Measurements from ENCODE around the gene MAMDC2. TPM values are rescaled to one million over a fixed set of nuclear protein-coding genes. Genes with fewer than 3 reads are reported as not detected.
A peak's percentile ranks its signal among the peaks of the same experiment; 100 is the strongest.

MAMDC2 gene
- total RNA-seq, 1 donor from 2014 or later = 211 TPM

- H3K27ac ChIP-seq (ENCODE audit: low read depth, low read length) = peak overlapping the region; percentile 97
- Mint-ChIP-seq H3K27me3 (ENCODE audit: low read depth, unreplicated experiment) (no peaks in the 10 kb centered on the region), H3K4me3 (ENCODE audit: unreplicated experiment) (peak overlapping the region; percentile 88), H3K9me3 (ENCODE audit: unreplicated experiment) (peaks cover 1% of the 10 kb centered on the region), H3K36me3 (ENCODE audit: low read depth, unreplicated experiment) (peaks cover 11% of the 10 kb centered on the region), H3K27ac (ENCODE audit: unreplicated experiment) (peak overlapping the region; percentile 99), H3K4me1 (ENCODE audit: low read depth, unreplicated experiment) (peaks cover 51% of the 10 kb centered on the region)
- H3K4me3 ChIP-seq (ENCODE audit: insufficient read depth, low read depth, low read length) = peak overlapping the region; percentile 65
- H3K36me3 ChIP-seq (ENCODE audit: insufficient read depth, low read length) = peaks cover 13% of the 10 kb centered on the region
- H3K4me2 ChIP-seq (ENCODE audit: low read length) = peak overlapping the region; percentile 94
- H2AFZ ChIP-seq (ENCODE audit: low read depth, low read length) = peak overlapping the region; percentile 65
- H3K79me2 ChIP-seq (ENCODE audit: insufficient read depth, low read length) = peaks cover 65% of the 10 kb centered on the region
- DNase-seq (ENCODE audit: low read depth) (peak; percentile 57), FAIRE-seq (peak; percentile 17)
- TF ChIP-seq CTCF (IDR thresholded peaks at IDR 0.05; ENCODE audit: insufficient read depth, low read depth, low read length) (no peak), EZH2 (IDR thresholded peaks at IDR 0.05; ENCODE audit: insufficient read depth, low read length) (no peak)
- no peaks in the 10 kb centered on the region for H3K27me3 ChIP-seq (ENCODE audit: insufficient read depth, low read length)
- H3K9ac ChIP-seq (ENCODE audit: low read length) = peak overlapping the region; percentile 99
- peaks cover 41% of the 10 kb centered on the region for H4K20me1 ChIP-seq (ENCODE audit: insufficient read depth, low read length)
- no peaks in the 10 kb centered on the region for H3K9me3 ChIP-seq (ENCODE audit: insufficient read depth, low read depth, low read length)
- H3K4me1 ChIP-seq (ENCODE audit: insufficient read depth, low read length) = peaks cover 40% of the 10 kb centered on the region
These were observed 214.5 kb downstream of the MAMDC2 start for GRCh38 chr9:70257991-70258691.

GRCh38 chr9:70258692-70259511, 215.3 kb downstream of the MAMDC2 start, which contains the start of gene SMC5:
TSS of gene SMC5 (plus strand) at chr9:70258978. CDS start at chr9:70259079, 101 bp downstream.
- H3K4me3 Mint-ChIP-seq (ENCODE audit: unreplicated experiment) = peak within 1 kb of the TSS; percentile 93
- H3K27me3 ChIP-seq (ENCODE audit: insufficient read depth, low read length) = no peaks in the 10 kb centered on the region
- peak within 1 kb of the TSS; percentile 97 for H3K27ac ChIP-seq (ENCODE audit: low read depth, low read length)
- peaks cover 41% of the 10 kb centered on the region for H3K4me1 ChIP-seq (ENCODE audit: insufficient read depth, low read length)
- H3K9ac ChIP-seq (ENCODE audit: low read length) = peak within 1 kb of the TSS; percentile 99
- TF ChIP-seq CTCF (IDR thresholded peaks at IDR 0.05; ENCODE audit: insufficient read depth, low read depth, low read length) (no peak), EZH2 (IDR thresholded peaks at IDR 0.05; ENCODE audit: insufficient read depth, low read length) (no peak)
- peaks cover 46% of the 10 kb centered on the region for H4K20me1 ChIP-seq (ENCODE audit: insufficient read depth, low read length)
- H2AFZ ChIP-seq (ENCODE audit: low read depth, low read length) = peak within 1 kb of the TSS; percentile 65
- peak within 1 kb of the TSS; percentile 99 for H3K27ac Mint-ChIP-seq (ENCODE audit: unreplicated experiment)
- H3K27me3 Mint-ChIP-seq (ENCODE audit: low read depth, unreplicated experiment) = no peaks in the 10 kb centered on the region
- peaks cover 13% of the 10 kb centered on the region for H3K36me3 ChIP-seq (ENCODE audit: insufficient read depth, low read length)
- DNase-seq (ENCODE audit: low read depth) = peak; percentile 88
- FAIRE-seq = no peak
- peak within 1 kb of the TSS; percentile 94 for H3K4me2 ChIP-seq (ENCODE audit: low read length)
- H3K9me3 ChIP-seq (ENCODE audit: insufficient read depth, low read depth, low read length) = no peaks in the 10 kb centered on the region
- peaks cover 51% of the 10 kb centered on the region for H3K4me1 Mint-ChIP-seq (ENCODE audit: low read depth, unreplicated experiment)
- peaks cover 73% of the 10 kb centered on the region for H3K79me2 ChIP-seq (ENCODE audit: insufficient read depth, low read length)
- H3K9me3 Mint-ChIP-seq (ENCODE audit: unreplicated experiment) = peaks cover 1% of the 10 kb centered on the region
- peaks cover 11% of the 10 kb centered on the region for H3K36me3 Mint-ChIP-seq (ENCODE audit: low read depth, unreplicated experiment)
- H3K4me3 ChIP-seq (ENCODE audit: insufficient read depth, low read depth, low read length) = peak within 1 kb of the TSS; percentile 98

Measured in astrocyte (in vitro differentiated cells and primary cell).